Body of pancreas (tissue), 4 donors: ENCODE results near the gene LRRK1. TPM values are rescaled to one million over a fixed set of nuclear protein-coding genes. Genes with fewer than 3 reads are reported as not detected.
A peak's percentile ranks its signal among the peaks of the same experiment; 100 is the strongest.

Experiments used
- ATAC-seq: fragments of 150-250 bp; one replicate; pipeline ENCODE4 v1.9.1; 2016
- DNase-seq, 4 donors: peaks; one replicate each; pipeline ENCODE4 v3.0.0-alpha.2; 2019
- H3K27ac ChIP-seq, 4 donors: fragments of 200-600 bp; sonication (generic); 1 replicate in 3 of 4; 2 replicates in 1 of 4; pipeline versions ENCODE4 v1.5.1 to v1.6.1; 2016 to 2019; ENCODE audit warnings: mild to moderate bottlenecking in 1 of 4, mixed read lengths in 1 of 4, moderate library complexity in 1 of 4
- H3K27me3 ChIP-seq, 2 donors: fragments of 200-600 bp; sonication (generic); one replicate each; pipeline ENCODE4 v1.6.0; 2016; ENCODE audit warnings: mild to moderate bottlenecking in 1 of 2
- H3K36me3 ChIP-seq, 2 donors: fragments of 200-600 bp; sonication (generic); replicated peaks in 1 of 2; 2 replicates each; pipeline ENCODE4 v1.5.1; 2016; ENCODE audit warnings: low read depth in 2 of 2; ENCODE audit not compliant: insufficient read depth in 1 of 2
- H3K4me1 ChIP-seq: fragments of 200-600 bp; sonication (generic); one replicate; pipeline ENCODE4 v1.6.0; 2016
- H3K4me3 ChIP-seq, 2 donors: fragments of 200-600 bp; sonication (generic); 1 replicate in 1 of 2; 2 replicates in 1 of 2; pipeline ENCODE4 v1.5.1; 2016 to 2019
- H3K9me3 ChIP-seq, 3 donors: fragments of 200-600 bp; sonication (generic); 1 replicate in 2 of 3; 2 replicates in 1 of 3; pipeline ENCODE4 v1.5.1; 2016
- CTCF ChIP-seq, 7 experiments: fragments of 450-650 bp in 4 of 7; fragments of 200-600 bp in 3 of 7; sonication (generic) in 3 of 7; IDR thresholded peaks; one replicate each; pipeline ENCODE4 v1.5.1; 2016 to 2019; ENCODE audit warnings: antibody characterized with exemption in 7 of 7
- POLR2A ChIP-seq, 3 donors: fragments of 450-650 bp; IDR thresholded peaks; one replicate each; pipeline ENCODE4 v1.6.1; 2016; ENCODE audit warnings: antibody characterized with exemption in 3 of 3, mild to moderate bottlenecking in 2 of 3
- WGBS, 2 donors: methylation state at CpG; one replicate each; pipeline ENCODE4 v1.1.5; 2017; 5-methylcytosine and 5-hydroxymethylcytosine counted together
- intact Hi-C: fragments of 100-400 bp; cut with DNase I; formaldehyde crosslinking; loops from one replicate; pipeline ENCODE4 v1.15.1; 2023
- total RNA-seq, 2 donors: library from RNA; depleted of rRNA; stranded (reverse); fragments of >200 nt; gene quantifications; one replicate each; pipeline ENCODE4 v1.1.0, GENCODE V29; 2016

LRRK1 gene
- total RNA-seq, 2 donors from 2014 or later, result 12.2 to 14.0 TPM

- intact Hi-C loops, result no loop called here
- ATAC-seq, result no peak
- H3K27me3 ChIP-seq, result no peaks in the 10 kb centered on the region
Observed at GRCh38 chr15:101059381-101060341, 140.5 kb downstream of the LRRK1 start.

DNA sequence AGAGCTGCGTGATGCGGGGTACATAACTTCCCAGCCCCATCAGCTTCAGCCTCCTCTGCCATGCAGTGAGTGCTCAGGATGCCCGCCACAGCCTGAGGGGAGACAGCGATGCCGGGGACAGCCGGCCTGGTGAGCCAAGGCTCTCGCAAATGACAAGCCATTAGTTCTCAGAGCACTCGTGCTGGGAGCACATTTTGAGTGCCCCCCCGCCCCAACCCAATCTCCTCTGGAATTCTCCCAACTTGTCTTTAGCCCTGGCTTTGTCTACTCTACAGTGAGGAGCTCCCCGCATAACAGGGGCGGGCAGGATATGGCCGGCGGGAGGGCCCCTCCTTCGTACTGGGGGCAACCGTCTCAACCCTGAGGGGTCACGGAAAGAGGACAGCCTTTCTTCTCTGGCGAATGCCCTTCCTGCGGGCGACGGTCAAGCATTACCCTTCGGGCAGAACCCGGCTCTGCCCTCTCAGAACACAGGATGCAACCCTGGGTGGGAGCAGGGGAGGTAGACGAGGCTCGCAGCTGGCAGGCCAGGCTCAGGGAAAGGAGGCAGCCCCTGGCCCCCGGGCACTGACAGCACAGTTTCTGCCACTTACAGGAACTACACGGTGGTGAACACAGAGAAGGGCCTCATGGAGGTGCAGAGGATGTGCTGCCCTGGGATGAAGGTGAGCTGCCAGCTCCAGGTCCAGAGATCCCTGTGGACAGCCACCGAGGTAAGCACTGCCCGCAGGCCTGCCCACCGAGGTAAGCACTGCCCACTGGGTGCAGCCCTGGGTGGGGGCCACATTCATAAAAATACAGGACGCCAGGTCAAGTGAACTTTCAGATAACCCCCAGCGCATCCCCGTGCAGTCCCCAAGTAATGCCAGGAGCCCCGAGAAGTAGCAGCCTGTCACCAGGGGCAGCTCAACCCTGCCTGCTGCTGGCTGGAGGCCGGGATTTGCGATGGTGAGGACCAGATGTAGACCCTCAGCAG is 141.7 kb downstream of the LRRK1 start:
- intact Hi-C loops, result no loop called here
- ATAC-seq, result no peak
- H3K27ac ChIP-seq, result no peak overlapping the region
- H3K27me3 ChIP-seq, result no peaks in the 10 kb centered on the region
- TF ChIP-seq POLR2A (IDR thresholded peaks at IDR 0.05) (no peak), CTCF (IDR thresholded peaks at IDR 0.05) (no peak)
- DNase-seq, result no peak
- 89 to 91% methylated on average over 22 to 35 of the region's 35 CpGs for WGBS, 2 donors
- H3K4me3 ChIP-seq, result no peak overlapping the region
- peaks cover 13% of the 10 kb centered on the region for H3K4me1 ChIP-seq
- H3K9me3 ChIP-seq, result no peaks in the 10 kb centered on the region
- H3K36me3 ChIP-seq, result peaks cover 0 to 5% of the 10 kb centered on the region in 2 donors

More at GRCh38 chr15:101059381-101060341, 140.5 kb downstream of the LRRK1 start:
- H3K4me1 ChIP-seq, result peaks cover 10% of the 10 kb centered on the region
- H3K9me3 ChIP-seq, result no peaks in the 10 kb centered on the region
- H3K4me3 ChIP-seq, result no peak overlapping the region
- no peak for DNase-seq
- H3K27ac ChIP-seq, result no peak overlapping the region
- 83 to 85% methylated on average over 11 to 15 of the region's 16 CpGs for WGBS, 2 donors
- TF ChIP-seq CTCF (IDR thresholded peaks at IDR 0.05) (no peak), POLR2A (IDR thresholded peaks at IDR 0.05) (no peak)
- peaks cover 0 to 5% of the 10 kb centered on the region in 2 donors for H3K36me3 ChIP-seq

DNA sequence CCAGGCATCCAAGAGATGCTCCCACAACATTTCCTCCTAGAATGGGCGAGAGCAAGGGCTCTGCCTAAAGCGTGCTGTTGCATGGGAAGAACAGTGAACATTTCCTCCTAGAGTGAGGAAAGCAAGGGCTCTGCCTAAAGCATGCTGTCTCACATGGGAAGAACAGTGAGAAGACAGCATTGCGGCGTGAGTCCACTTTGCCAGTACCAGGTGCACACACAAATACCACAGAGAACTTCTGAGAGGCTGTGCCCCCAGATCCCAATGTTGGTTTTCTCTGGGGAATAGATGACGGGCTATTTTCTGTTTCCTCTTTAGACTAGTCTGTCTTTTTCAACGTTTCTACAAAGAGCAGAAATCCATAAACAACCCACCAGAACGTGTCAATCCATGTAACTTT is 142.9 kb downstream of the LRRK1 start:
- 81 to 83% methylated on average over 7 of the region's 7 CpGs for WGBS, 2 donors
- Histone ChIP-seq H3K27me3 (no peaks in the 10 kb centered on the region), H3K4me1 (peaks cover 13% of the 10 kb centered on the region), H3K27ac (no peak overlapping the region), H3K9me3 (no peaks in the 10 kb centered on the region), H3K4me3 (no peak overlapping the region), H3K36me3 (peaks cover 0 to 5% of the 10 kb centered on the region in 2 donors)
- intact Hi-C loops, result no loop called here
- TF ChIP-seq CTCF (IDR thresholded peaks at IDR 0.05) (no peak), POLR2A (IDR thresholded peaks at IDR 0.05) (no peak)
- DNase-seq (no peak), ATAC-seq (no peak)

DNA sequence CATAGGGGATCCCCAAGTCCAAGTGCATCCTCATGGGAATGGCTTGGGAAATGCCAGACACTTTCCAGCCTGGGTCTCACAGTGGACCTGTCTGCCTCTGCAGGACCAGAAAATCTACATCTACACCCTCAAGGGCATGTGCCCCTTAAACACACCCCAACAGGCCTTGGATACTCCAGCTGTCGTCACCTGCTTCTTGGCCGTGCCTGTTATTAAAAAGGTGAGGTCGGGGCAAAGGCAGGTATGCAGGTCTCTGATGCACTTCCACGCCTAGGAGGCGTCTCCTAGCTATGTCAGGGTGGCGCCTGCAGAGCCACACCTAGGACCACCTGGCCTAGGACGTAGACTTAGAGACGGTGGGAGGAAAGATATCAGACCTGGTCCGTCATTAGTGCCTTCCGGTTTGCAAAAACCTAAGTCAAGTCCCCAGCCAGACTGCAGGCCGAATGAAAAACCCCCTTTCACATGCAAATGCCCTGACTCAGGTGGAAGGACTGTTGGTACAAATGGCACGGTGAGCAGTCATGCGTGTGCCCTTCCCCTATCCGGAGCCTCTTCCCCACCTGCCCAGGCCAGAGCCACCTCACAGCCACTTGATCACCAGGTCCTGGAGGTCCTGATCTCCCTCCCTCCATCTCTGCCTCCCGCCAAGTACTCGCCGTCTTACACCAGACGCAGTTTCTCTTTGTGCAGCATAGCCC is 143.5 kb downstream of the LRRK1 start:
- 91 to 92% methylated on average over 18 of the region's 18 CpGs for WGBS, 2 donors
- Histone ChIP-seq H3K27me3 (no peaks in the 10 kb centered on the region), H3K4me1 (peaks cover 13% of the 10 kb centered on the region), H3K27ac (peak overlapping the region in 1 of 4 donors; percentile 58), H3K36me3 (peaks cover 0 to 2% of the 10 kb centered on the region in 2 donors), H3K9me3 (no peaks in the 10 kb centered on the region), H3K4me3 (no peak overlapping the region)
- ATAC-seq, result no peak
- no peak for DNase-seq
- no peak for TF ChIP-seq CTCF (IDR thresholded peaks at IDR 0.05)
- TF ChIP-seq POLR2A (IDR thresholded peaks at IDR 0.05), result no peak
- intact Hi-C loops, result no loop called here
